Hematopoietic multipotent progenitor cell (in vitro differentiated cells): ENCODE measurements around the gene LRRC15. TPM values are rescaled to one million over a fixed set of nuclear protein-coding genes. Genes with fewer than 3 reads are reported as not detected.
A peak's percentile ranks its signal among the peaks of the same experiment; 100 is the strongest.

Source experiments
- DNase-seq, 3 donors: peaks; one replicate each; pipeline ENCODE4 v3.0.0-alpha.2; 2011 to 2015; ENCODE audit warnings: low read depth in 2 of 3, low spot score in 2 of 3
- total RNA-seq: library from RNA; depleted of rRNA; stranded (reverse); fragments of >200 nt; gene quantifications from one replicate; pipeline ENCODE4 v1.2.3, GENCODE V29; 2012

Gene LRRC15
- total RNA-seq, 1 donor: not detected

DNA sequence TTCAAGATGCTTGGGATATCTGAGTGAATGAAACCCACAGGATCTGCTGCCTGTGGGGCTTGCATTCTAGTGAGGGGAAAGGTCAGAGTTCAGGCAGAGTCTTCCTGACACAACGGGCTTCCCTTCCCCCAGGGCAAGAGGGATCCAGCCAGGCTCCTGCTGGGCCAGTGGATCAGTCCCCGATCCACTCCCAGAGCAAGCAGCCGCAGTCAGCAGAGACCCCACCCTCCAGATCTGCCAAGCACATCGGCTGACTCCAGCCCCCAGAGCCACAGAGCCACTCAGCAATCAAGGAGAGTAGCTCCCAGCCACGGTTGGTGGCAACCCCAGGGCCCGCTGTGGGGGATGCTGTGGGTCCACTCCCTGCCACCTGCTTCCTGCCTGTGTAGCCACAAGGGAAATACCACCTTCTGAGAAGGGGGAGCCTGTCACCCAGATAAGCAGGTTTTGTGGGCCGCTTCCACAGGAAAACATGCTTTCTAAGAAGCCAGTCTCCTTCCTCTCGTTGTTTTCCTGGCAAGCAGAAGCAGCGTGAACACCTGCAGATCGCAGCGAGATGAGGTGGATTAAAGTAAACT is 63.3 kb downstream of the LRRC15 start:
- peak in 2 of 3 donors; percentile 96 to 99 for DNase-seq

DNA sequence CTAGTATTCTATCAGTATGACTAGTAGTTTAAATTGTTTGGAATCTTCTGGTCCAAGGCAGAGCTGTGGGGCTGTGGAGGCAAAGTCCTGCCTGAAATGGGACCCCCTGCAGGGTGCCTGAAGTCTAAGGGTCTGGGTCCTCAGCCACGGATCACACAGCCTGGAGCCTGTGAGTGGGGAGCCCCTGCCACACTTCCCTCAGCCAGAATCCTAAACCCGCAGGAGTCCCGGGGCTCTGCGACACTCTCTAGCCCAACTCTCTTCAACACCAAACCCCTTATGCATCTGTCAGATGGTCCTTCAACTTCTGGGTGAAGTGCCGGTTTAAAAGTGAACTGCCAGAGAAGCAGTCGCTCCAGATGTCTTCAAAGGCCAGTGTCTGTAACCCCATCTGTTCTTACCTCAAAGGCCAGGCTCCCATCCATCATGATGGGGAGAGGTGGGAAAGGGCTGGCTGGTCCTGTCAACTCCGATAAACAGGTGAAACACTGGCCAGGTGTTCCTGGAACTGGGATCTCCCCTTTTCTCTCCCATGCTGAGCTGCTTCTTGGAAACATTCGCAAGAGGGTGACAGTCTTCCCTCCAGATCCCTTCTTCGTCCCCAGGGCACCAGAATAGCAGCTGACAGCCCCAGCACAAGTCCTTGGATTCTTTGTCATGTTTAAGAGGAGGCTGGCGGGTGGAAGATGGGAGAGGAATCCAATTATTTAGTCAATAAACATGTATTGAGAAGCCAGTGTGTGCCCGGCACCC is 64.0 kb downstream of the LRRC15 start:
- DNase-seq: peak in 1 of 3 donors; percentile 39

Other genes with a start within 250 kb of the LRRC15 start
- 4.0 TPM for gene HES1, start 233.6 kb downstream of the LRRC15 start, total RNA-seq
- gene CPN2, start 18.4 kb downstream of the LRRC15 start, total RNA-seq: not detected
- 0.27 TPM for gene GP5, start 29.5 kb upstream of the LRRC15 start, total RNA-seq
- gene ATP13A3, start 117.3 kb upstream of the LRRC15 start, total RNA-seq: 19.4 TPM